Measurements from ENCODE around the gene ITGA6.
A peak's percentile ranks its signal among the peaks of the same experiment; 100 is the strongest.

Gene ITGA6

GRCh38 chr2:172436889-172437288, 9.5 kb downstream of the ITGA6 start:
- no peak overlapping the region for H3K4me3 ChIP-seq (ENCODE audit: low read length in 2 of 2)
- H3K4me1 ChIP-seq (ENCODE audit: control insufficient read depth in 2 of 2, insufficient read depth in 1 of 2, low read depth in 1 of 2, low read length in 2 of 2): peaks cover 11 to 12% of the 10 kb centered on the region in 2 donors
- no peak overlapping the region for H4K91ac ChIP-seq (ENCODE audit: low read depth, low read length, poor library complexity)
- H3K4ac ChIP-seq (ENCODE audit: low read length): no peak overlapping the region
- H2BK5ac ChIP-seq (ENCODE audit: low read length): no peak overlapping the region
- no peaks in the 10 kb centered on the region for H3K79me1 ChIP-seq (ENCODE audit: low read depth, low read length)
- no peak overlapping the region for H3K9ac ChIP-seq (ENCODE audit: low read depth, low read length, poor library complexity)
- H3K4me2 ChIP-seq (ENCODE audit: insufficient read depth, low read length, poor library complexity, severe bottlenecking): no peak overlapping the region
- H2BK120ac ChIP-seq (ENCODE audit: low read depth, low read length): no peak overlapping the region
- H2AK5ac ChIP-seq (ENCODE audit: low read depth, low read length): no peak overlapping the region
- peaks cover 0 to 2% of the 10 kb centered on the region in 2 donors for H3K9me3 ChIP-seq (replicated peaks in 1 of 2; ENCODE audit: control insufficient read depth in 2 of 2, insufficient read depth in 1 of 2, low read depth in 1 of 2, low read length in 2 of 2)
- H2BK15ac ChIP-seq (ENCODE audit: low read length): no peak overlapping the region
- no peak overlapping the region for H3K23ac ChIP-seq (ENCODE audit: low read depth, low read length, poor library complexity)
- H3K14ac ChIP-seq (ENCODE audit: low read length): no peak overlapping the region
- no peak overlapping the region for H4K8ac ChIP-seq (ENCODE audit: low read depth, low read length)
- no peaks in the 10 kb centered on the region for H3K36me3 ChIP-seq (replicated peaks in 1 of 2; ENCODE audit: control insufficient read depth in 2 of 2, insufficient read depth in 2 of 2, low read length in 2 of 2)
- no peak for DNase-seq (ENCODE audit: low spot score)
- no peak overlapping the region for H3K27ac ChIP-seq (replicated peaks; ENCODE audit: low read length)
- no CpG with 5 or more reads among the region's 1 CpG for WGBS, 2 donors (ENCODE audit: extremely low coverage in 2 of 2, insufficient read length in 2 of 2, insufficient replicate concordance in 1 of 2)
- H3K18ac ChIP-seq (ENCODE audit: low read length): no peak overlapping the region
- H3K27me3 ChIP-seq (ENCODE audit: control insufficient read depth in 3 of 3, insufficient read depth in 3 of 3, low read depth in 1 of 3, low read length in 3 of 3): no peaks in the 10 kb centered on the region
- no peak overlapping the region for H2BK12ac ChIP-seq (ENCODE audit: low read length)
- no peak overlapping the region for H2AFZ ChIP-seq (ENCODE audit: low read length)

- Histone ChIP-seq H3K9ac (ENCODE audit: low read depth, low read length, poor library complexity) (no peak overlapping the region), H4K8ac (ENCODE audit: low read depth, low read length) (no peak overlapping the region), H3K14ac (ENCODE audit: low read length) (no peak overlapping the region), H3K4me2 (ENCODE audit: insufficient read depth, low read length, poor library complexity, severe bottlenecking) (no peak overlapping the region), H2BK15ac (ENCODE audit: low read length) (no peak overlapping the region), H3K27ac (replicated peaks; ENCODE audit: low read length) (no peak overlapping the region), H4K91ac (ENCODE audit: low read depth, low read length, poor library complexity) (no peak overlapping the region), H3K27me3 (ENCODE audit: control insufficient read depth in 3 of 3, insufficient read depth in 3 of 3, low read depth in 1 of 3, low read length in 3 of 3) (no peaks in the 10 kb centered on the region), H3K79me1 (ENCODE audit: low read depth, low read length) (no peaks in the 10 kb centered on the region), H2BK5ac (ENCODE audit: low read length) (no peak overlapping the region), H3K4me1 (ENCODE audit: control insufficient read depth in 2 of 2, insufficient read depth in 1 of 2, low read depth in 1 of 2, low read length in 2 of 2) (peaks cover 12 to 16% of the 10 kb centered on the region in 2 donors), H3K9me3 (replicated peaks in 1 of 2; ENCODE audit: control insufficient read depth in 2 of 2, insufficient read depth in 1 of 2, low read depth in 1 of 2, low read length in 2 of 2) (peaks cover 0 to 2% of the 10 kb centered on the region in 2 donors), H3K4me3 (ENCODE audit: low read length in 2 of 2) (no peak overlapping the region), H3K23ac (ENCODE audit: low read depth, low read length, poor library complexity) (no peak overlapping the region), H2AK5ac (ENCODE audit: low read depth, low read length) (no peak overlapping the region), H2AFZ (ENCODE audit: low read length) (no peak overlapping the region), H2BK12ac (ENCODE audit: low read length) (no peak overlapping the region), H2BK120ac (ENCODE audit: low read depth, low read length) (no peak overlapping the region), H3K36me3 (replicated peaks in 1 of 2; ENCODE audit: control insufficient read depth in 2 of 2, insufficient read depth in 2 of 2, low read length in 2 of 2) (no peaks in the 10 kb centered on the region), H3K4ac (ENCODE audit: low read length) (no peak overlapping the region), H3K18ac (ENCODE audit: low read length) (no peak overlapping the region)
- 100% methylated on average over 1 of the region's 6 CpGs; no CpG with 5 or more reads in 1 of the 2 donors for WGBS, 2 donors (ENCODE audit: extremely low coverage in 2 of 2, insufficient read length in 2 of 2, insufficient replicate concordance in 1 of 2)
- no peak for DNase-seq (ENCODE audit: low spot score)
Observed at GRCh38 chr2:172437419-172438341, 10.3 kb downstream of the ITGA6 start.

GRCh38 chr2:172438741-172439508, 11.5 kb downstream of the ITGA6 start:
- H3K79me1 ChIP-seq (ENCODE audit: low read depth, low read length): no peaks in the 10 kb centered on the region
- H3K9ac ChIP-seq (ENCODE audit: low read depth, low read length, poor library complexity): no peak overlapping the region
- no CpG with 5 or more reads among the region's 8 CpGs for WGBS, 2 donors (ENCODE audit: extremely low coverage in 2 of 2, insufficient read length in 2 of 2, insufficient replicate concordance in 1 of 2)
- no peaks in the 10 kb centered on the region for H3K9me3 ChIP-seq (replicated peaks in 1 of 2; ENCODE audit: control insufficient read depth in 2 of 2, insufficient read depth in 1 of 2, low read depth in 1 of 2, low read length in 2 of 2)
- no peak overlapping the region for H3K4me3 ChIP-seq (ENCODE audit: low read length in 2 of 2)
- H3K4me2 ChIP-seq (ENCODE audit: insufficient read depth, low read length, poor library complexity, severe bottlenecking): no peak overlapping the region
- H3K27me3 ChIP-seq (ENCODE audit: control insufficient read depth in 3 of 3, insufficient read depth in 3 of 3, low read depth in 1 of 3, low read length in 3 of 3): no peaks in the 10 kb centered on the region
- H2BK120ac ChIP-seq (ENCODE audit: low read depth, low read length): no peak overlapping the region
- H3K27ac ChIP-seq (replicated peaks; ENCODE audit: low read length): no peak overlapping the region
- peaks cover 12 to 16% of the 10 kb centered on the region in 2 donors for H3K4me1 ChIP-seq (ENCODE audit: control insufficient read depth in 2 of 2, insufficient read depth in 1 of 2, low read depth in 1 of 2, low read length in 2 of 2)
- no peak overlapping the region for H4K91ac ChIP-seq (ENCODE audit: low read depth, low read length, poor library complexity)
- no peaks in the 10 kb centered on the region for H3K36me3 ChIP-seq (replicated peaks in 1 of 2; ENCODE audit: control insufficient read depth in 2 of 2, insufficient read depth in 2 of 2, low read length in 2 of 2)
- no peak overlapping the region for H2BK15ac ChIP-seq (ENCODE audit: low read length)
- H3K23ac ChIP-seq (ENCODE audit: low read depth, low read length, poor library complexity): no peak overlapping the region
- no peak overlapping the region for H3K4ac ChIP-seq (ENCODE audit: low read length)
- no peak overlapping the region for H3K14ac ChIP-seq (ENCODE audit: low read length)
- H2BK12ac ChIP-seq (ENCODE audit: low read length): no peak overlapping the region
- no peak for DNase-seq (ENCODE audit: low spot score)
- H2AK5ac ChIP-seq (ENCODE audit: low read depth, low read length): no peak overlapping the region
- no peak overlapping the region for H4K8ac ChIP-seq (ENCODE audit: low read depth, low read length)
- H3K18ac ChIP-seq (ENCODE audit: low read length): no peak overlapping the region
- peak overlapping the region; percentile 10 for H2AFZ ChIP-seq (ENCODE audit: low read length)
- H2BK5ac ChIP-seq (ENCODE audit: low read length): no peak overlapping the region

- no peak overlapping the region for H2BK15ac ChIP-seq (ENCODE audit: low read length)
- H2BK120ac ChIP-seq (ENCODE audit: low read depth, low read length): no peak overlapping the region
- no peak overlapping the region for H2BK5ac ChIP-seq (ENCODE audit: low read length)
- no peaks in the 10 kb centered on the region for H3K36me3 ChIP-seq (replicated peaks in 1 of 2; ENCODE audit: control insufficient read depth in 2 of 2, insufficient read depth in 2 of 2, low read length in 2 of 2)
- no peak overlapping the region for H3K27ac ChIP-seq (replicated peaks; ENCODE audit: low read length)
- H2AFZ ChIP-seq (ENCODE audit: low read length): no peak overlapping the region
- no peaks in the 10 kb centered on the region for H3K79me1 ChIP-seq (ENCODE audit: low read depth, low read length)
- WGBS, 2 donors (ENCODE audit: extremely low coverage in 2 of 2, insufficient read length in 2 of 2, insufficient replicate concordance in 1 of 2): no CpG with 5 or more reads among the region's 2 CpGs
- H4K8ac ChIP-seq (ENCODE audit: low read depth, low read length): no peak overlapping the region
- H3K27me3 ChIP-seq (ENCODE audit: control insufficient read depth in 3 of 3, insufficient read depth in 3 of 3, low read depth in 1 of 3, low read length in 3 of 3): no peaks in the 10 kb centered on the region
- no peak overlapping the region for H3K9ac ChIP-seq (ENCODE audit: low read depth, low read length, poor library complexity)
- H3K4ac ChIP-seq (ENCODE audit: low read length): no peak overlapping the region
- H4K91ac ChIP-seq (ENCODE audit: low read depth, low read length, poor library complexity): no peak overlapping the region
- no peak overlapping the region for H2AK5ac ChIP-seq (ENCODE audit: low read depth, low read length)
- H3K4me2 ChIP-seq (ENCODE audit: insufficient read depth, low read length, poor library complexity, severe bottlenecking): no peak overlapping the region
- H2BK12ac ChIP-seq (ENCODE audit: low read length): no peak overlapping the region
- no peak overlapping the region for H3K23ac ChIP-seq (ENCODE audit: low read depth, low read length, poor library complexity)
- H3K9me3 ChIP-seq (replicated peaks in 1 of 2; ENCODE audit: control insufficient read depth in 2 of 2, insufficient read depth in 1 of 2, low read depth in 1 of 2, low read length in 2 of 2): no peaks in the 10 kb centered on the region
- H3K18ac ChIP-seq (ENCODE audit: low read length): no peak overlapping the region
- H3K4me1 ChIP-seq (ENCODE audit: control insufficient read depth in 2 of 2, insufficient read depth in 1 of 2, low read depth in 1 of 2, low read length in 2 of 2): peaks cover 12 to 16% of the 10 kb centered on the region in 2 donors
- no peak overlapping the region for H3K14ac ChIP-seq (ENCODE audit: low read length)
- no peak for DNase-seq (ENCODE audit: low spot score)
- no peak overlapping the region for H3K4me3 ChIP-seq (ENCODE audit: low read length in 2 of 2)
Observed at GRCh38 chr2:172439509-172439860, 12.1 kb downstream of the ITGA6 start.

Data from neuronal stem cell (in vitro differentiated cells).